Astrocyte of the spinal cord (primary cell): ENCODE data around the gene FYN.

ENCODE experiments used
- DNase-seq: peaks from one replicate; pipeline ENCODE4 v3.0.0; 2011; ENCODE audit warnings: low read depth, low spot score
- H3K4me3 ChIP-seq: 2 replicates; pipeline ENCODE4 v1.5.1; 2011; ENCODE audit warnings: low read depth, mild to moderate bottlenecking, low read length, moderate library complexity
- in situ Hi-C: cut with HindIII; loops from 2 replicates; pipeline ENCODE4 v1.10.0; 2017; ENCODE audit warnings: low sequenced_read_pairs
- TF ChIP-seq, protein P1 (sequence below): IDR thresholded peaks from 2 replicates; pipeline ENCODE4 v1.5.1; 2012; ENCODE audit warnings: low read depth, mild to moderate bottlenecking, low read length, inconsistent platforms

The FYN gene

DNA sequence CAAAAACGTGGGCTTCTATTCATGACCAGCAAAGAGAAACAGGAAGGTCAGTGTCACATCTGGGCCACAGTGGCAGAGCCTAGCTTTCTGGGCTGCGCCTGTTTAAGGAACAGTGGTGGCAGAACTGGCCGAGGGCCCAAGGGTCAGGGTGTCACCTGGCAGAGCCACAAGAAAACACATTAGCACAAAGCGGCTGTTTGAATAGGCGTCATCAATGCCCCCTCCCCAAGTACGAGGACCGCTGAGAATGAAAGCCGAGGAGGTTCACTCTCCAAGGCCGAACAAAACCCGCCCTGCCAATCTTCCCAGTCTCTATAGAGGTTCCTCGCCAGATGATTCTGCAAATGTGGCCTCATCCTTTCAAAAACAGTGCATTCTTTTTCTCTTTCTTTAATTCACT lies 142.4 kb downstream of the FYN start:
- TF ChIP-seq, protein P1, sequence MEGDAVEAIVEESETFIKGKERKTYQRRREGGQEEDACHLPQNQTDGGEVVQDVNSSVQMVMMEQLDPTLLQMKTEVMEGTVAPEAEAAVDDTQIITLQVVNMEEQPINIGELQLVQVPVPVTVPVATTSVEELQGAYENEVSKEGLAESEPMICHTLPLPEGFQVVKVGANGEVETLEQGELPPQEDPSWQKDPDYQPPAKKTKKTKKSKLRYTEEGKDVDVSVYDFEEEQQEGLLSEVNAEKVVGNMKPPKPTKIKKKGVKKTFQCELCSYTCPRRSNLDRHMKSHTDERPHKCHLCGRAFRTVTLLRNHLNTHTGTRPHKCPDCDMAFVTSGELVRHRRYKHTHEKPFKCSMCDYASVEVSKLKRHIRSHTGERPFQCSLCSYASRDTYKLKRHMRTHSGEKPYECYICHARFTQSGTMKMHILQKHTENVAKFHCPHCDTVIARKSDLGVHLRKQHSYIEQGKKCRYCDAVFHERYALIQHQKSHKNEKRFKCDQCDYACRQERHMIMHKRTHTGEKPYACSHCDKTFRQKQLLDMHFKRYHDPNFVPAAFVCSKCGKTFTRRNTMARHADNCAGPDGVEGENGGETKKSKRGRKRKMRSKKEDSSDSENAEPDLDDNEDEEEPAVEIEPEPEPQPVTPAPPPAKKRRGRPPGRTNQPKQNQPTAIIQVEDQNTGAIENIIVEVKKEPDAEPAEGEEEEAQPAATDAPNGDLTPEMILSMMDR, result no peak
- in situ Hi-C loops, result no loop called here

DNA sequence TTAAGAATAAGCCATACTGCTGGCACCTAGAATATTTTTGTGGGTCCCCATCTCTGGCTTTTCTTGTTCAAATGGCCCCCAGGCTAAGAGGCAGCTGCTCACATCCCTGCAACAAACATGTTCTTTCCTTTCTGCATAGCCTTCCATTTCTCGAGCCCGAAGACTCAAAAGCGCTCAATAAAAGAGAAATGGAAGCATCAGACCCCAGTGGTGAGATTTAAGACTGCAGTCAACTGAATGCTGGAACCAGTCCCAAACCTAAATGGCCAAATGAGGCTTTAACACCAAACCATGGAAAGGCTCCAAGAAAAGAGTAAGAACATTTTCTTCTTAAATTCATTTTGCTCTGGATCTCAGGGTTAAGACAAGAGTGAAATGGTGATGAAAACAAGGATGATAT lies 145.4 kb downstream of the FYN start:
- in situ Hi-C loops, result no loop called here
- DNase-seq, result peak; percentile 81
- no peak overlapping the region for H3K4me3 ChIP-seq
- TF ChIP-seq, protein P1, result peak; percentile 54

More for the DNA sequence above, 142.4 kb downstream of the FYN start:
- H3K4me3 ChIP-seq, result no peak overlapping the region
- DNase-seq, result peak; percentile 56

DNA sequence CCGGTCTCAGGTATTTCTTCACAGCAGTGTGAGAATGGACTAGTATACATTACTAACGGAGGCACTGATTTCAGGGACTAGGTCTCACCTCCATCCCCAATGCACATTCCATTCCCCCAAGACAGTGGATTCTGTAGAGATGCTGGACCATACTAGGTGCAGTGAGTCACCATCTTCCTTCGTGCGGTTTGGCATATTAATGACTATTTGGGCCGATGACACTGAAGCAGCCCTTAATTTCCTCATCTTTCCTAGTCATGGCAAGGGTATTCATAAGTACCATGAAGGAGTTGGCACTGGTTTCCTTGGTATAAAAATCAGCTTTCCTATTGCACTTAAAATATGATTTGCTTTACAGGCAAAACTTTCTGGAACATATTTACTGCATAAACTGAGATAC lies 146.2 kb downstream of the FYN start:
- DNase-seq, result peak; percentile 82
- in situ Hi-C loops, result no loop called here
- no peak overlapping the region for H3K4me3 ChIP-seq
- TF ChIP-seq, protein P1, result no peak

DNA sequence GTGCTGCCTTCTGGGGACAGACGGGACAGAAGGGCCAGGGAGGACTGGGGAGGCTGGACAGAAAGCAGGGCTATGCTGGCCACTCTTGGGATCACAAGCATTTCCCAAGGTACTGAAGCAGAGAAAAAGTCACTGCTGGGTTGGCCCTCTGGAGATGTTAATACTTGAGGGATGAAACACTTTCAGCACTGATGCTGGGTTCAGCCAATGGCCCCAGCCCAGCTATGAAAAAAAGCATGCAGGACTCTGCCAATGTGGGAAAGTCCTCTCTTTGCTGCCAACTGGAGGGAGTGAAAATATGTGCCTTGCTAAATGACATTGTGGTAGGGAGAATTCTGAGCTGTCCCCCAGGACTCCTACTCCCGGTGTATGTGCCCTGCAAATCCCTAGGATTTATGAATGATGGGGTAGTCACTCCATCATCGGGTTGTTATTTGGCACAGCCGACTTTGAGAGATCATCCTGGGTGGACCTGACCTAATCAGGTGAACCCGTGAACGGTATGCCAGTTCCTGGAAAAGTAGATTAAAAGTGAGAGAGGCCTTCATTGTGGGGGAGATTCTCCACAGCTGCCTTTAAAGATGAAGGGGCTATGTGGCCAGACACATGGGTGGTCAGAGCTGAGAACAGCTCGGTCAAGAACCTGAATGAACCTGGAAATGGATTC lies 147.7 kb downstream of the FYN start:
- TF ChIP-seq, protein P1, result no peak
- in situ Hi-C loops, result no loop called here
- H3K4me3 ChIP-seq, result no peak overlapping the region
- DNase-seq, result no peak

DNA sequence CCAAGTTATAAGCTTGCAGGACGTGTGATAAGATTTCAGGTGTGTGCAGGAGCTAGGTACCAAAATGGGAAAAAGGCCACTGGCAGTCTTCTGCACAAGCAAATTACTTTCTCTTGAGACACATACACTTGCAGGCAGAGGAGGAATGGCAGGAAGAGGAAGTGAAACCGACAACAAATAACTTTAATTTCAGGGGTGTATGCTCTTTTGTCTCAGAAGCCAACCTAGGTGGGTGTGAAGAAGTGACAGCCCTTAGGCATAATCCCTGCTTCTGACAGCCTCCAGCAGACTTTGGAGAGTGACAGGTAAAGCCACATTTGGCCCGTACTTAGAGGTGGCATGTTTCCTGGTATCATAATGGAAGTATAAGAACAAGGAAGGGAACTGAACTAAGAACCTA lies 148.7 kb downstream of the FYN start:
- in situ Hi-C loops, result no loop called here
- TF ChIP-seq, protein P1, result no peak
- no peak for DNase-seq
- H3K4me3 ChIP-seq, result no peak overlapping the region

- in situ Hi-C loops, result no loop called here
- H3K4me3 ChIP-seq, result no peak overlapping the region
- DNase-seq, result no peak
- TF ChIP-seq, protein P1, result no peak
These were observed 149.2 kb downstream of the FYN start for GRCh38 chr6:111724039-111724438.
